Activated CD8-positive, alpha-beta T cell treated with anti-CD3 and anti-CD28 coated beads for 36 hours (primary cell): Measurements from ENCODE around the gene RIOK2. TPM values are rescaled to one million over a fixed set of nuclear protein-coding genes. Genes with fewer than 3 reads are reported as not detected.
"Not testable (repeated sequence)": the region's sequence is repeated elsewhere in the genome, so short reads cannot be mapped to it uniquely, and the experiment has no call there.

Experiments
- ATAC-seq: fragments of 200-7000 bp; cut with Tn5 transposase; one replicate; pipeline ENCODE4 v1.10.0; 2021; ENCODE audit warnings: mild to moderate bottlenecking, moderate library complexity
- CTCF ChIA-PET: fragments of 350-600 bp; sonication (Branson Sonifier 250); formaldehyde crosslinking; loops from one replicate; lab custom pipeline; 2021; ENCODE audit warnings: antibody characterized with exemption; lab: Charles Lee
- POLR2A ChIA-PET: fragments of 350-600 bp; sonication (Branson Sonifier 250); formaldehyde crosslinking; loops from one replicate; lab custom pipeline; 2021; ENCODE audit warnings: antibody characterized with exemption; lab: Charles Lee
- DNase-seq: peaks from one replicate; pipeline ENCODE4 v3.0.0-alpha.2; 2020
- H3K27ac Mint-ChIP-seq: one replicate; pipeline ENCODE4 v1.8.0; 2021; ENCODE audit warnings: mild to moderate bottlenecking, mixed read lengths
- H3K27me3 Mint-ChIP-seq: one replicate; pipeline ENCODE4 v1.8.0; 2021; ENCODE audit warnings: mixed read lengths
- H3K36me3 Mint-ChIP-seq: one replicate; pipeline ENCODE4 v1.8.0; 2021; ENCODE audit warnings: low read depth, mixed read lengths
- H3K4me1 Mint-ChIP-seq: one replicate; pipeline ENCODE4 v1.8.0; 2021; ENCODE audit warnings: low read depth, mixed read lengths
- H3K4me3 Mint-ChIP-seq: one replicate; pipeline ENCODE4 v1.8.0; 2021; ENCODE audit warnings: mild to moderate bottlenecking, moderate library complexity, mixed read lengths
- H3K9me3 Mint-ChIP-seq: one replicate; pipeline ENCODE4 v1.8.0; 2021; ENCODE audit warnings: mixed read lengths
- intact Hi-C: fragments of 100-400 bp; cut with micrococcal nuclease; formaldehyde crosslinking; loops from one replicate; pipeline ENCODE4 v1.10.0; 2022
- total RNA-seq, 2 experiments: library from RNA; stranded (reverse); gene quantifications; one replicate each; pipeline ENCODE4 v1.2.3, GENCODE V29; 2021
- TF ChIP-seq, protein P1 (sequence below): fragments of 200-600 bp; IDR thresholded peaks from one replicate; pipeline ENCODE4 v1.8.0; 2022; ENCODE audit warnings: antibody characterized with exemption, mild to moderate bottlenecking

RIOK2 gene
- total RNA-seq, 2 experiments from 2014 or later: 31.7 to 33.1 TPM

DNA sequence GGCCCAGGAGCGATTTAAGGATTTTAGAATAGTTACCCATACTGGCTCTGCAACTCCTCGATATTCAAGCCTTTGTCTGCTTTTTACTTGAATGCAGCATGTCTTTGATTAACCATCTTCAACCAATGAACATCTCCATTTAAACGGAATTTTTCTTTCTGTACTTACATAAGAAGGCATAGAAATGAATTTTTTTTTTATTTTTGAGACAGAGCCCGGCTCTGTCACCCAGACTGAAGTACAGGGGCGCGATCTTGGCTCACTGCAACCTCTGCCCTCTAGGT is 825 bp upstream of the RIOK2 start:
- ATAC-seq (no peak), DNase-seq (no peak)
- POLR2A ChIA-PET: no interaction called here
- TF ChIP-seq, protein P1, sequence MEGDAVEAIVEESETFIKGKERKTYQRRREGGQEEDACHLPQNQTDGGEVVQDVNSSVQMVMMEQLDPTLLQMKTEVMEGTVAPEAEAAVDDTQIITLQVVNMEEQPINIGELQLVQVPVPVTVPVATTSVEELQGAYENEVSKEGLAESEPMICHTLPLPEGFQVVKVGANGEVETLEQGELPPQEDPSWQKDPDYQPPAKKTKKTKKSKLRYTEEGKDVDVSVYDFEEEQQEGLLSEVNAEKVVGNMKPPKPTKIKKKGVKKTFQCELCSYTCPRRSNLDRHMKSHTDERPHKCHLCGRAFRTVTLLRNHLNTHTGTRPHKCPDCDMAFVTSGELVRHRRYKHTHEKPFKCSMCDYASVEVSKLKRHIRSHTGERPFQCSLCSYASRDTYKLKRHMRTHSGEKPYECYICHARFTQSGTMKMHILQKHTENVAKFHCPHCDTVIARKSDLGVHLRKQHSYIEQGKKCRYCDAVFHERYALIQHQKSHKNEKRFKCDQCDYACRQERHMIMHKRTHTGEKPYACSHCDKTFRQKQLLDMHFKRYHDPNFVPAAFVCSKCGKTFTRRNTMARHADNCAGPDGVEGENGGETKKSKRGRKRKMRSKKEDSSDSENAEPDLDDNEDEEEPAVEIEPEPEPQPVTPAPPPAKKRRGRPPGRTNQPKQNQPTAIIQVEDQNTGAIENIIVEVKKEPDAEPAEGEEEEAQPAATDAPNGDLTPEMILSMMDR: no peak
- peaks cover 32% of the 10 kb centered on the region for H3K4me1 Mint-ChIP-seq
- CTCF ChIA-PET: no interaction called here
- no peaks in the 10 kb centered on the region for H3K27me3 Mint-ChIP-seq
- H3K9me3 Mint-ChIP-seq: peaks cover 4% of the 10 kb centered on the region
- H3K4me3 Mint-ChIP-seq: peak overlapping the region; percentile 91
- peaks cover 21% of the 10 kb centered on the region for H3K36me3 Mint-ChIP-seq
- peak overlapping the region; percentile 100 for H3K27ac Mint-ChIP-seq
- intact Hi-C loops: loop anchor here (5.0 kb wide), 1 partner anchor 522 kb away; the partner anchor contains the start of gene CAST

DNA sequence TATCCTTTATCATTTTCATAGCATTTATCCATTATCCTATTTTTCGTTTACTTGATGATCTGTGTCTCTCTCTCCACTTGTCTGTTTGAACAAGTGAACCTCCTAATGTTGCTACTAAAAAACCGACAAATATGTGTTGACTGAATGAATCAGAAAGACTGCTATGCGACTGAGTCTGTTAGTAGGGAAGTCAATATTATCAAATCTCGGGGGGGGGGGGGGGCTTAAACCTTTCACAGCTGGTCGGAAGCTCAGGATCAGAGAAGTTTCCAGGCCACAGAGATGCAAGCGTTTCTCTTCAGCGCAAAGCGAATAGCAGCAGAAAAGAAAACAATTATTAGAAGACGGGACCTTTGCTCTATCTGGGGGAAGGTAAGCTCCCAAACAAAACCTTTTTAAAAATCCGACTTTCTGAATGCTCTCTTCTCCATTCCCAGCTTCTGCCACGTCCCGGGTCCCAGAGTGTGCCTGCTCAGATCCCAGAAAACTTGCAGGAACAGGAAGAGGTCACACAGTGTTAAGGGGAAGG is 412 bp downstream of the RIOK2 start:
- CTCF ChIA-PET: interaction anchor here (1.5 to 3.4 kb wide), 3 partner anchors 20 to 1589 kb away, joined by 3 to 12 read pairs (median 4); no protein-coding TSS in a partner anchor
- H3K9me3 Mint-ChIP-seq: peaks cover 4% of the 10 kb centered on the region

DNA sequence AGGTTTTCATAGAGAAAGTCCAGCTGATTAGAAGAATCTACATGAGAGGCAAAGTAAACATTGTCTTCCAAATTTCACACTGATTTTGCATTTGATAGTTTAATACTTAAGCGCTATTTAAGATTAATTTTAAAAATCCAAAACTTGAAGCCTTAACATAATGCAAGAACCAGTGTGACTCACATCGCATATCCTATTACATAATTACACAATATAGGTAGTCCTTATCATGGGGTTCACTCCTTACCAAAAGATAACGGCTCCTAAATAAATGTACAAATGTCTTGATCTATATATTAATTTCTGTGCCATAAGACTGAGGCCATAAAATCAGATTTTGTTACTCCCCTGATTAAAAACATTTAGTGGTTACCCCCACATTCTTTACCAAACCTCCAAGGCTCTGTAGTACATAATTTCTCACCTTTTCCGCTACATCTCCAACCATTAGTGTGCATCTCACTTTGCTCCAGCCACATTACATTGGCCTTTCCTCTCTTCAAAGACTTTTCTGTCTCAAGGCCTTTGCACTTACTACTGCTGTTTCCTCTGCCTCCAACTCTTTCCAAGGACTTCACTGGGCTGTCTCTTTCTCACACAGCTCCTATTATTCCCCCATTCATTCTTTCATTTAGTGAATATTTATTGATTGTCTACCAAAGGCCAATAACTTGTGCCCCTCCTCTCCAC is 1.0 kb downstream of the RIOK2 start:
- Mint-ChIP-seq H3K4me3 (peak overlapping the region; percentile 91), H3K36me3 (peaks cover 34% of the 10 kb centered on the region), H3K9me3 (peaks cover 4% of the 10 kb centered on the region), H3K4me1 (peaks cover 36% of the 10 kb centered on the region), H3K27ac (peak overlapping the region; percentile 100), H3K27me3 (no peaks in the 10 kb centered on the region)
- intact Hi-C loops: loop anchor here (5.0 kb wide), 1 partner anchor 520 kb away; the partner anchor contains the start of gene CAST
- CTCF ChIA-PET: interaction anchor here (1.5 to 3.4 kb wide), 5 partner anchors 15 to 1590 kb away, joined by 3 to 12 read pairs (median 7); no protein-coding TSS in a partner anchor
- ATAC-seq (no peak), DNase-seq (no peak)
- TF ChIP-seq, protein P1: no peak
- POLR2A ChIA-PET: interaction anchor here (0.6 kb wide), 1 partner anchor 1901 kb away, joined by 3 read pairs; no protein-coding TSS in a partner anchor

More for the DNA sequence above, 412 bp downstream of the RIOK2 start:
- Mint-ChIP-seq H3K4me1 (peaks cover 34% of the 10 kb centered on the region), H3K27ac (peak overlapping the region; percentile 100), H3K4me3 (peak overlapping the region; percentile 91), H3K27me3 (no peaks in the 10 kb centered on the region), H3K36me3 (peaks cover 32% of the 10 kb centered on the region)
- TF ChIP-seq, protein P1: no peak
- intact Hi-C loops: loop anchor here (5.0 kb wide), 1 partner anchor 520 kb away; the partner anchor contains the start of gene CAST
- no peak for DNase-seq
- POLR2A ChIA-PET: interaction anchor here (0.6 kb wide), 1 partner anchor 1900 kb away, joined by 3 read pairs; no protein-coding TSS in a partner anchor
- no peak for ATAC-seq

DNA sequence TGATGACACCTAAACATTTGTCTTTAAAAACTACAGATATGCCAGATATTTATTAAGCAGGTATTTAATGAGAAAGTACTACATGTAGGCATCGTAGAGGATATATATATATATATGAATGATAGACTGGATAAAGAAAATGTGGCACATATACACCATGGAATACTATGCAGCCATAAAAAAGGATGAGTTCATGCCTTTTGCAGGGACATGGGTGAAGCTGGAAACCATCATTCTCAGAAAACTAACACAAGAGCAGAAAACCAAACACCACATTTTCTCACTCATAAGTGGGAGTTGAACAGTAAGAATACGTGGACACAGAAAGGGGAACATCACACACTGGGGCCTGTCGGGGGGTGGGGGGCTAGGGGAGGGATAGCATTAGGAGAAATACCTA is 3.6 kb downstream of the RIOK2 start:
- H3K36me3 Mint-ChIP-seq: peaks cover 42% of the 10 kb centered on the region

DNA sequence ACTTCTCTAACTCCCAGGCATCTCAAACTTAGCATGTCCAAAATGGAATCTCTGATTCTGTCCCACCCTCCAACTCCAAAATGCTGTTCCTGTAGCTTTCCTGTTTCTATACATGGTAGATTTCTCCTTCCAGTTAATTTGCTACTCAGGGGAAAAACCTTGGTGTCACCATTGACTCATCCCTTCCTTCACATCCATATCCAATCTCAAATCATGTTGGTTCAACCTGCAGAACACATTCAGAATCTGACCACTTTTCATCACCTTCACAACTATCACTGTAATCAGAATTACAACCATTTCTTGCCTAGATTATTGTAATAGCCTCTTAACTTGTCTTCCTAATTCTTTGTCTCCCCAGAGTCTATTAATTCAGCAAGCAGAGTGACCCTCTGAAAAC is 10.8 kb downstream of the RIOK2 start:
- Mint-ChIP-seq H3K36me3 (peaks cover 42% of the 10 kb centered on the region), H3K4me3 (no peak overlapping the region), H3K9me3 (no peaks in the 10 kb centered on the region), H3K4me1 (peaks cover 23% of the 10 kb centered on the region), H3K27ac (peak overlapping the region; percentile 55), H3K27me3 (no peaks in the 10 kb centered on the region)
- ChIA-PET POLR2A (interaction anchor here (0.6 kb wide), 1 partner anchor 505 kb away, joined by 3 read pairs; no protein-coding TSS in a partner anchor), CTCF (interaction anchor here (1.0 kb wide), 1 partner anchor 11 kb away, joined by 3 read pairs; no protein-coding TSS in a partner anchor)
- DNase-seq: no peak
- TF ChIP-seq, protein P1: no peak
- intact Hi-C loops: no loop called here
- ATAC-seq: peak; percentile 55

More for the DNA sequence above, 3.6 kb downstream of the RIOK2 start:
- peaks cover 38% of the 10 kb centered on the region for H3K4me1 Mint-ChIP-seq
- H3K27me3 Mint-ChIP-seq, ATAC-seq, intact Hi-C loops, DNase-seq, H3K27ac Mint-ChIP-seq, H3K9me3 Mint-ChIP-seq, H3K4me3 Mint-ChIP-seq, POLR2A ChIA-PET: not testable (repeated sequence)
- CTCF ChIA-PET: interaction anchor here (0.9 to 3.4 kb wide), 3 partner anchors 16 to 426 kb away, joined by 3 to 12 read pairs (median 4); no protein-coding TSS in a partner anchor
